Endometrial microvascular endothelial cells (primary cell): Measurements from ENCODE around the gene BTG4. TPM values are rescaled to one million over a fixed set of nuclear protein-coding genes. Genes with fewer than 3 reads are reported as not detected.

Experiments used
- in situ Hi-C: cut with HindIII; loops from 2 replicates; pipeline ENCODE4 v1.10.0; 2017; ENCODE audit warnings: low sequenced_read_pairs, low pct_unique_long_range_greater_than_20kb; ENCODE audit errors: inconsistent ontology term
- total RNA-seq: library from RNA; depleted of rRNA; stranded (reverse); fragments of >200 nt; gene quantifications from one replicate; pipeline ENCODE4 v1.2.3, GENCODE V29; 2015; ENCODE audit errors: inconsistent ontology term

BTG4 gene
- total RNA-seq, 1 donor from 2014 or later = not detected

GRCh38 chr11:111514216-111515031 is 2.2 kb upstream of the BTG4 start, which contains the start of gene HOATZ:
HOATZ (plus strand) TSS chr11:111514778; CDS start chr11:111514785, 7 bp downstream.
- in situ Hi-C loops = no loop called here

DNA sequence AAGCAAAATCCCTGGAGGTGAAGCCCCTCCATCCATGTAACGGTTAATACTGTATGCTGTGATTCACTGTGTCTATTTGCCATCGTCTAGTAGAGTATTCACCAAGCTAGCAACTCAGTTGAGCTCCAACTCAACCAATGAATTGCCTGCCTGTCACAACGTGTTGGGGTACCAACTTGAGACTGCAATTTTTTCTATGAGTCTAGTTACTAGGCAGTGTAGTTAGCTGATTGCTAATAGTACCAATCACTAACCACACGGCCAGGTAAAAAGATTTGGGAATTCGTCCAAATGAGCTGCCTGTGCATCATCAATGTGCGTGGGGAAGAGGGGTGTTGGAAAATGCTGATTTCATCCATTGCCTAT is 1.0 kb upstream of the BTG4 start:
- in situ Hi-C loops = no loop called here

- in situ Hi-C loops = no loop called here
Observed at GRCh38 chr11:111510311-111510710, 1.9 kb downstream of the BTG4 start.

- in situ Hi-C loops = no loop called here
Observed at GRCh38 chr11:111502611-111503010, 9.6 kb downstream of the BTG4 start.

DNA sequence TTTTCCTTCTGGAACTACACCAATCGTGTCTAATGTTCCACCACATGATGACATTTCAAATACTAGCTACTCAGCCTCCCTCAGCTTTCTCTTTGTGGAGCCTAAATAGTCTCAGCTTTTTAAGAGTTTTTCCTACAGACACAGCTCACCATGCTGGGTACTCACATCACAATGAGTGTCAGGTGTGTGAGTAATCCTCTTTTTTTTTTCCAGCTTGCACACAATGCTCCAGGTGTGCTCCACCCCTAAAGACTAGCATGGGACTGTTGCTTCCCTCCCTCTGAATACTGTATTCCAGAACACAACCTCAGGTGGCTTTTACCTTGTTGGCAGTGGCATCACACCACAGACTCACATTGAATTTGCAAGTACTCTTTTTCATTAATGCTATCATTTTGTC is 11.7 kb downstream of the BTG4 start:
- in situ Hi-C loops = no loop called here

DNA sequence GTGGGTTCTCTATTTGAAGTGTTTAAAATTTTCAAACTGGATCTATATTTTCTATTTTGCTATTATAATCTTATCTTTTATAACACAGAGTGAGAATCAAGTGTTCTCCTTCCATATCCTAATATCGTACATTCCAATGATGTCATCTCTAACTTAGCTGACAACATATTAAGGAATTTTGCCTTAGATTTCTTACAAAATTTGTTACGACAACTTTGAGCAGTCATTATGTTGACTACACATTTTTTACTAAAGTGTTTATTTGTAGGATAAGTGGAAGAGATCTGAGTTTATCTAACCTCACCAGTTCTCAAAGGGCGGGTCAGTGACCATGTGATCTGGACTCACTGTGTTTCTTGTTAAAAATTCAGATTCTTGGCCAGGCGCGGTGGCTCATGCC is 12.7 kb downstream of the BTG4 start:
- in situ Hi-C loops = no loop called here

- in situ Hi-C loops = no loop called here
Observed at GRCh38 chr11:111494040-111494439, 18.1 kb downstream of the BTG4 start.

DNA sequence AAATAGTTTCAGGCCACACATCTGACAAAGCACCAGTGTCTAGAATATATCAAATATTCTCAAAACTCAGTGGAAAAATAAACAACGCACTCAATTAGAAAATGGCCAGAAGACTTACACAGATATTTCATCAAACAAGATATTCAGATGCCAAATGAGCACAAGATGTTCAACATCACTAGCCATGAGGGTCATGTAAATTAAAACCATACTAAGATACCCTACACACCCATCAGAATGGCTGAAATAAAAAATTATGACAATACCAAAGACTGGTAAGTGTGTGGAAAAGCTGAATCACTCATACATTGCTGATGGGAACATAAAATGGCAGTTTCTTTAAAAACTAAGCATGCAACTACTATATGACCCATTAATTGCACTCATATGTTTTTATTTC is 21.7 kb downstream of the BTG4 start:
- in situ Hi-C loops = no loop called here

DNA sequence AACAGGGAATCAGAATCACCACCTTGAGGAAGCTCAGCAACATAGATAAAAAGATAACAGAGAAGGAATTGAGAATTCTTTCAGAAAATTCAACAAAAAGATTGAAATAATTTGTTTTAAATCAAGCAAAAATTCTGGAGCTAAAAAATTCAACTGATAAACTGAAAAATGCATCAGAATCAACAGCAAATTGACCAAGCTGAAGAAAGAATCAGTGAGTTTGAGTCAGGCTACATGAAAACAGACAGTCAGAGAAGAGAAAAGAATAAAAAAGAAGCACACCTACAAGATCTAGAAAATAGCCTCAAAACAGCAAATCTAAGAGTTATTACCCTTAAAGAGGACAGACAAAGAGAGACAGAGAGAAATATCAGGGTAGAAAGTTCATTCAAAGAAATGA is 28.8 kb downstream of the BTG4 start:
- in situ Hi-C loops = no loop called here

- in situ Hi-C loops = no loop called here
Observed at GRCh38 chr11:111479666-111480065, 32.5 kb downstream of the BTG4 start.

- in situ Hi-C loops = no loop called here
Observed at GRCh38 chr11:111477898-111478297, 34.3 kb downstream of the BTG4 start.

- in situ Hi-C loops = no loop called here
Observed at GRCh38 chr11:111476956-111477355, 35.2 kb downstream of the BTG4 start.

- in situ Hi-C loops = no loop called here
Observed at GRCh38 chr11:111476366-111476765, 35.8 kb downstream of the BTG4 start.

GRCh38 chr11:111474432-111474831 is 37.8 kb downstream of the BTG4 start:
- in situ Hi-C loops = no loop called here

GRCh38 chr11:111472228-111472627 is 40.0 kb downstream of the BTG4 start:
- in situ Hi-C loops = no loop called here

DNA sequence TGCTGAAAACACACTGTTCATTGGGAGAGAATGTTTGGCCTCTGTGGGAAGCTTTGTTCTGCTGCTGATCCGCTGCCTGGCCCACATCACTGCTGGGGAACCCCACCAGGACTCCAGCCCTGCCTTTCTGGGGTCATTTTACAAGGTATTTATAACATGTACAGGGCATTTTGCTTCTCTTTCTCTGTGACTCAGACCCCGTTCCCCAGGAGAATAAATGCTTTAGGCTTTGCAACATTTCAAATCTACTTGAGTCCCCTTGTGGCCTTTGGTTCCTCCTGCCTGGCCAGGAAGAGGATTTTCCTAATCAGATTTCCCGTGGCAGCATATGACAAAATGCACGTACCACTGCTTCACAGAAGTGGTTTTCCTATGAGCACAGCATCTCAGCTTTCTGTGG is 43.0 kb downstream of the BTG4 start:
- in situ Hi-C loops = no loop called here

DNA sequence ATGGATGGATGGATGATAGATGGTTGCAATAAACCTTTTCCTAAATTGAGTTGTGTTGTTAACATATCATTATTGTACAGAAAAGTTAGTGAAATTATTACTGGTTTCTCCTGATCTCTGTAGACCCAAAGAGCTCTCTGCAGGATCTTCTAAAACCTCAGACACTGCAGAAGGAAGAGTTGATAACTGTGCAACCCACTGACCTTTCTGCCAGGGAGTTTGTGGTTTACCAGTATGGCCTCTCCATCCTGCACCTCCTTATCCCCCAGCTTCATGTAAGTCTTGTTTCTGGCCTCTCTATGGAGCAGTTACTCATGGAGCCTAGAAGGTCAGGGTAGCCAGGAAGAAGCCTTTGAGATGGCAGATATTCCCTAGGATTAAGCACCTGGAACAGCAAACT is 45.6 kb downstream of the BTG4 start:
- in situ Hi-C loops = no loop called here

GRCh38 chr11:111465400-111465799 is 46.8 kb downstream of the BTG4 start:
- in situ Hi-C loops = no loop called here

GRCh38 chr11:111463276-111463675 is 48.9 kb downstream of the BTG4 start:
- in situ Hi-C loops = no loop called here

GRCh38 chr11:111462329-111462728 is 49.9 kb downstream of the BTG4 start:
- in situ Hi-C loops = no loop called here
